RWPE1 (cell line): ENCODE measurements around the gene CYP19A1.

Experiments
- CTCF ChIA-PET: fragments of 350-600 bp; sonication (Branson Sonifier 250); formaldehyde crosslinking; extraction: SDS; loops from one replicate; lab custom pipeline; 2021; lab: Yijun Ruan, JAX
- POLR2A ChIA-PET: fragments of 400-600 bp; formaldehyde crosslinking; extraction: SDS; loops from one replicate; lab custom pipeline; 2020; ENCODE audit warnings: antibody characterized with exemption; ENCODE audit not compliant: low non-redundant PET; lab: Yijun Ruan, JAX
- DNase-seq: peaks from one replicate; pipeline ENCODE4 v3.0.0; 2012; ENCODE audit warnings: low spot score
- H3K27ac ChIP-seq: fragments of 450-650 bp; 2 replicates; pipeline ENCODE4 v1.5.1; 2017
- CTCF ChIP-seq: fragments of 450-650 bp; conservative IDR thresholded peaks from 2 replicates; pipeline ENCODE4 v1.5.1; 2017; ENCODE audit warnings: low read depth, mild to moderate bottlenecking

Gene CYP19A1

DNA sequence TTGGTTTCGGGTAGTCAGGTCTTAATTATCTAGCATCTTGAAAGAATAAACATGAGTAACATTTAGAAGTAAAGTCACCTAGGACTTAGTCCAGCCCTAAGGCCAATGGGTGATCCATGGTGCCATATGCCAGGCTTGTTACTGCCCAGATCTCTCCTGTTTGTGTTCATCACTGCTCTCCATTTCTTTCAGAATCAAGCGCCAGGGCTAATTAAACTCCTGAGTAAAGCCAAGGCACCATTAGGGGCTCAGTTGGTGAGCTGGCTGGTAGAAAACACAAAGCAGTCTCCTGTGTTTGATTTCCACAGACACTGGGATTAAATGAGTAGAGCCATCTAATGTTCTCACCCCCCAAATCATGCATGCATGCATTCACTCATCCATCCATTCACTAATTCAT, 11.3 kb downstream of the CYP19A1 start:
- no peak overlapping the region for H3K27ac ChIP-seq
- DNase-seq: no peak
- ChIA-PET POLR2A (no interaction called here), CTCF (no interaction called here)
- no peak for TF ChIP-seq CTCF

DNA sequence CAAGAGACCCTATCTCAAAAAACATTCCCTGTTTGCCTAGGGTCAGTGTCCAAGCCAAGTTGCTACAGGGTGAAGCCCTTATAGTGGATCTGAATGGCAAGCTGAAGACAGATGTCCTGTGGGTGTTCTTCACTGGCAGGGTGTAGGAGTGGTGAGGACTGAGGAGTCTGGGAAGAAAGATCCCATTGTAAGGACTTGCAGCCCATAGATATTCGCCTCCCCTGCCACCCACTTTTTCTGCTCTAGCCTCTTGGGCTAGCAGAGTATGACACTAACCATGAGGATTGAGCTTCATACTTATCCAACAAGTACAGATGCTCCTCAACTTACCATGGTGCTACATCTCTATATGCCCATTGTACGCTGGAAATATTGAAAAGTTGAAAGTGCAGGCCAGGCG, 13.2 kb downstream of the CYP19A1 start:
- no peak for TF ChIP-seq CTCF
- DNase-seq: no peak
- ChIA-PET POLR2A (no interaction called here), CTCF (interaction anchor here (0.5 kb wide), 1 partner anchor 145 kb away, joined by 3 read pairs; no protein-coding TSS in a partner anchor)
- no peak overlapping the region for H3K27ac ChIP-seq

DNA sequence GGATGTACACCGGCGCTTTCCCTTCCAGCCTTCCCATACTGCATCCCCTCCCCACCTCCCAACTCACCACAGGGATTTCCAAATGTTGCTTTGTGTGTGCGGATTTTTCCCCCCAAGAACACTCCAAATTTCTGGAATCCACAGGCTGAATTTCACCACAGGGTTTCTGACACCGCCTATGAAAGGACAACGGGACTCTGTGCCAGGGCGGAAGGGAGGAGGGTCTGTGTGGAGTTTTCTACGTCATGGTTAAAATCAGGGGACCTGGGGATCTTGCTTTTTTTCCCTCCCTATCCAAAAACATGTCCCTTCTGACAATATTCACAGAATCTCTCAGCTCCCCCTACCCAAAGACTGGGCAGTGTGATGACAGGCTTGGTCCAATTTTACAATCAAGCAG, 14.6 kb downstream of the CYP19A1 start:
- ChIA-PET POLR2A (no interaction called here), CTCF (no interaction called here)
- H3K27ac ChIP-seq: no peak overlapping the region
- no peak for TF ChIP-seq CTCF
- no peak for DNase-seq

GRCh38 chr15:51322621-51323296, 15.6 kb downstream of the CYP19A1 start:
- no peak for DNase-seq
- no peak for TF ChIP-seq CTCF
- POLR2A ChIA-PET: no interaction called here
- CTCF ChIA-PET: no interaction called here
- H3K27ac ChIP-seq: no peak overlapping the region

DNA sequence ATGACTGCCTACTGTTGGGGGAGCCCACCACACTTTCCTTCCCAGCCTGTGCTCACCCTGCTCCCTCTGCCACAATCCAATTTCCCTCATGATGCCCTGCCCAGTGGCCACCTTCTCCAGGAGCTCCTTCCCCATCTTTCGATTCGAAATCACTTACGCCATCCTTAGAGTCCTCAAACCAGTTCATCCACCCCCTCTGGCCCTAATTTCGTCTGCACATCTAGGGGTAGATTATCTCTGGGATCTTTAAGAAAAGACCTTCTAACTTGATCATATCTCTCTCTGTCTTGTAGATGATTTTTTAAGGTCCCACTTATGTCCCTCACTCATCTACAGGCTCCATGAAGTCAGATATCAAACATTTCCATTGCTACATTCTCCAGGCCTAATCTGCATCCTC, 17.1 kb downstream of the CYP19A1 start:
- CTCF ChIA-PET: no interaction called here
- no peak for TF ChIP-seq CTCF
- POLR2A ChIA-PET: no interaction called here
- H3K27ac ChIP-seq: no peak overlapping the region
- DNase-seq: no peak

DNA sequence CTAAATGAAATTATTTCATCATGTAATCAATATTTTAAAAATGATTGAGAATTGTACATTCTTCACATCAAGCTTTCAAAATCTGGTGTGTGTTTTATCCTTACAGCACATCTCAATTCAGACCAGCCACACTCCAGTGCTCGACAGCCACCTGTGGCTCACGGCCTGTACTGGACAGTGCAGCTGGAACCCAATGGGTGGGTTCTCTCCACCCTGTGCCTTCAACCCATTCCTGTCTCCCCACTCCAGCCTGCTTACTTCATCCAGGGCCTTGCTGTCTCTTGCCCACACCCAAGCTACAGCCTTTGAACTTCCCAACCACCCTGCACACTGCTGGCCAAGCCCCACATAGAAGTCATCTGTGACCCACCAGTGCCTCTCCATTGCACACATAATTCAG, 17.6 kb downstream of the CYP19A1 start:
- ChIA-PET POLR2A (no interaction called here), CTCF (no interaction called here)
- DNase-seq: no peak
- no peak overlapping the region for H3K27ac ChIP-seq
- TF ChIP-seq CTCF: no peak
